NAMALWA (cell line): ENCODE data around the gene ARHGAP8.

ENCODE experiments used
- DNase-seq: peaks from one replicate; pipeline ENCODE4 v3.0.0-alpha.2; 2015; ENCODE audit warnings: low spot score

Gene ARHGAP8

GRCh38 chr22:44752285-44753188 lies at the start of gene ARHGAP8:
Gene ARHGAP8 (plus strand): TSS chr22:44752575. CDS start chr22:44786528, 33,953 bp downstream.
- no peak for DNase-seq

GRCh38 chr22:44703255-44703870 lies 49.0 kb upstream of the ARHGAP8 start:
- DNase-seq = no peak

GRCh38 chr22:44704159-44705021 lies 48.0 kb upstream of the ARHGAP8 start:
- no peak for DNase-seq

GRCh38 chr22:44705022-44705297 lies 47.4 kb upstream of the ARHGAP8 start:
- DNase-seq = no peak

GRCh38 chr22:44706488-44706887 lies 45.9 kb upstream of the ARHGAP8 start:
- no peak for DNase-seq

GRCh38 chr22:44707178-44707577 lies 45.2 kb upstream of the ARHGAP8 start:
- DNase-seq = no peak

GRCh38 chr22:44707752-44708151 lies 44.6 kb upstream of the ARHGAP8 start:
- no peak for DNase-seq

GRCh38 chr22:44709881-44710392 lies 42.4 kb upstream of the ARHGAP8 start:
- no peak for DNase-seq

- peak; percentile 29 for DNase-seq
Measured at GRCh38 chr22:44710474-44711240, 41.7 kb upstream of the ARHGAP8 start.

GRCh38 chr22:44711241-44711560 lies 41.2 kb upstream of the ARHGAP8 start:
- peak; percentile 30 for DNase-seq

GRCh38 chr22:44711690-44712555 lies 40.5 kb upstream of the ARHGAP8 start:
- no peak for DNase-seq

- DNase-seq = no peak
Measured at GRCh38 chr22:44712962-44713361, 39.4 kb upstream of the ARHGAP8 start.

GRCh38 chr22:44714703-44715350 lies 37.5 kb upstream of the ARHGAP8 start:
- no peak for DNase-seq

- peak; percentile 39 for DNase-seq
Measured at GRCh38 chr22:44718418-44718817, 34.0 kb upstream of the ARHGAP8 start.

GRCh38 chr22:44719586-44720368 lies 32.6 kb upstream of the ARHGAP8 start:
- no peak for DNase-seq

GRCh38 chr22:44721213-44721612 lies 31.2 kb upstream of the ARHGAP8 start:
- DNase-seq = peak; percentile 42

GRCh38 chr22:44722611-44723010 lies 29.8 kb upstream of the ARHGAP8 start:
- no peak for DNase-seq

- DNase-seq = peak; percentile 84
Measured at GRCh38 chr22:44723801-44724200, 28.6 kb upstream of the ARHGAP8 start.

- DNase-seq = no peak
Measured at GRCh38 chr22:44724416-44724815, 28.0 kb upstream of the ARHGAP8 start.
